Prostate gland (tissue), 2 donors: ENCODE results near the gene LPCAT1.

ENCODE experiments used
- CTCF ChIP-seq, 4 experiments: fragments of 200-600 bp in 2 of 4; fragments of 450-650 bp in 2 of 4; sonication (generic) in 2 of 4; IDR thresholded peaks; 1 replicate in 3 of 4; 2 replicates in 1 of 4; pipeline ENCODE4 v1.5.1; 2016 to 2019; ENCODE audit warnings: antibody characterized with exemption in 4 of 4, mild to moderate bottlenecking in 2 of 4, moderate library complexity in 2 of 4
- POLR2A ChIP-seq: fragments of 450-650 bp; IDR thresholded peaks from one replicate; pipeline ENCODE4 v1.6.1; 2016; ENCODE audit warnings: antibody characterized with exemption, mild to moderate bottlenecking
- POLR2AphosphoS5 ChIP-seq: sonication (generic); formaldehyde crosslinking; IDR thresholded peaks from one replicate; pipeline ENCODE4 v1.6.1; 2017; ENCODE audit warnings: antibody characterized with exemption

GRCh38 chr5:1483064-1483463 lies 40.7 kb downstream of the LPCAT1 start:
- TF ChIP-seq POLR2A (no peak), POLR2AphosphoS5 (no peak), CTCF (IDR thresholded peaks at IDR 0.05) (no peak)
